GM19043 (cell line): ENCODE data around the gene CASZ1.

Experiments used
- ATAC-seq: cut with Tn5 transposase; IDR thresholded peaks from one replicate; pipeline ENCODE4 v1.9.1; 2021; ENCODE audit warnings: low read depth; ENCODE audit not compliant: unreplicated experiment

Gene CASZ1

DNA sequence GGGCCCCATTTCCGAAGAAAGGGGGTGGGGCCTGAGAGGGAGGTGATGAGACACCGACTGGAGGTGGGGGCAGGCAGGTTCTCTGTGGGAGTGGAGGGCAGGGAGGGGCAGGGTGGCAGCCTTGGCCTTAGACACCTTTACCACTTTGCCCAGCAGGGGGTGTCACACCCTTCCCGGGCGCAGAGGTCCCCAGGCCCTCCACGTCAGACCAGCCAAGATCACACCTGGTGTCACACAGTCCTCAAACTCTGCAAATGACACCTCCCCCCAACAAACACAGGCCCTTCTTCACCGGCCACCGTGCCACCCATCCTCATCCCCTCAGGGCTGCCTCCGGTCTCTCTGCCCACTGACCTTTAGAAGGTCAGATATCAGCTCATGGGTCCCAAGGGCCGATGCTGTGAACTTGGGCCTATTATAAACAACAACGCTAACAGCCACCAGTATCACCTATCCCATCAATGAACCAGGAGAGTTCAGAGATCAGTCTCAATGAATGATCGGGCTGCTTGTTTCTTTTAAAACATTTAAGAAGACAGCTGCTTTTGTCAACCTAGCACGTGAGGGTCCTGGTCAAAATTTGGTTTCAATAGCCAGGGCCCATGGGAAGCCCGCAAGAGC, 103.9 kb downstream of the CASZ1 start:
- ATAC-seq, result no peak

DNA sequence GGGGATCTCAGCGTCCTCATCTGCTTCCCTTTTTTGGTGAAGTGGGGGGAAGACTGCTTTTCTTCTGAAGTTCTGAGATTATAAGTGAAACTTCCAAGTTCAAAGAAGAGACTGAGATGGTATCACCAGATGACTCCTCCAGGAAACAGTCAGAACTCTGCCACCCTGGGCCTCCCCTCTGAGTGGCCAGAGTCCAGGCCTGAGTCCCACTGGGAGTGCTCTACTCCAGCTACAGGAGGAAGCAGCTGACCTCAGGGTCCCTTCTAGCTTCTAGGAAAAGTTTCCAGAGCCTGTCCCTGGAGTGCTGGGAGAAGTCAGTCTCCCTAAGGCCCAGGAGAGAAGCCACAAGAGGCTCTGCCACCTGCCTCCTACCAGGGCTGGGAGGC, 104.7 kb downstream of the CASZ1 start:
- no peak for ATAC-seq

DNA sequence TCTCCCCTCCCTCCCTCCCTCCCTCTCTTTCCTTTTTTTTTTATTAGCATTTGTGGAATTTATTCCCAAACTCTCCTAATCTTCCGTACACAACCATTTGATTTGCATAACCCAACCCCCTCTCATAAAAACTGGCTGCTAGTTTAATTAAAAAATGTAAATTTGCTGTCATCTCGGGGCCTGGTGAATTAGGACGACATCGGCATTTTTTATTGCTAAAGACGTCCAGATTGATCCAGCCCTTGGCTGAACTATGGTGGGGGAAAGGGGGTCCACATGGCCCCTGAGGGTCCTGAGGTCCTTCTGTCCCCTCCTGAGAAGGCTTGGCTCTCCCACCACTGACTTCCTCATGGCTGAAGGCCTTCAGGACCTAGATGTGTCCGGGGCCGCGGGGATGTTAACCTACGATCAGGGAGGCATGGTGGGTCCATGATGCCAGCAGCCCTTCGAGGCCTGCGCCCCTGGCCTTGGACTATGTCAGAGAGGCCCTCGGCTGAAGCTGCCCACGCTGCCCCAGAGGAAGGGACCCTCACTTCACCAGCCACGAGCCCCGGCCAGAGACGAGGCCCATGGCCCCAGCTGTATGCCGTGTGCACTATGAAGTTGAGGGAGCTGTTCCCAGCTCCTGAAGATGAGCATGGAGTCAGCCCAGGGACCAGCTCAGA, 105.2 kb downstream of the CASZ1 start:
- ATAC-seq, result no peak

DNA sequence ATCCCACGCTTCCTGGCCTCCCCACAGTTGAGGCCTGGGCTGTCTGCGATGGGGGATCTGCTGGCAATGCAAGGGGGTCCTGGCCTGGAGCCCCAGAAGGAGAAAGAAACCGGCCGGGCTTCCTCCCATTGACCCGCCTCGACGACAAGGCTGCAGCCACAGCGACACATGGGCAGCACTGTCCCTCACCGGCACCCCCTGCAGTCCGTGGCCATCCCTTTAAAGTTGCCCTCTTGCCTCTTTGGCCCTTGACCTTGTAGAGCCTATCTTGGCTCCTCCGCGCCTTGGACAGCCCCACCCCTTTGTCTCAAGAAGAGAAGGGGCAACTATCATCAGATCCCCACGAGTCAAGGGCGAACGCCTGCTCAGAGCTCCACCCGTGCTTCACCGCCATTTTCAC, 106.0 kb downstream of the CASZ1 start:
- no peak for ATAC-seq

- no peak for ATAC-seq
These were observed 108.0 kb downstream of the CASZ1 start for GRCh38 chr1:10688409-10688786.

DNA sequence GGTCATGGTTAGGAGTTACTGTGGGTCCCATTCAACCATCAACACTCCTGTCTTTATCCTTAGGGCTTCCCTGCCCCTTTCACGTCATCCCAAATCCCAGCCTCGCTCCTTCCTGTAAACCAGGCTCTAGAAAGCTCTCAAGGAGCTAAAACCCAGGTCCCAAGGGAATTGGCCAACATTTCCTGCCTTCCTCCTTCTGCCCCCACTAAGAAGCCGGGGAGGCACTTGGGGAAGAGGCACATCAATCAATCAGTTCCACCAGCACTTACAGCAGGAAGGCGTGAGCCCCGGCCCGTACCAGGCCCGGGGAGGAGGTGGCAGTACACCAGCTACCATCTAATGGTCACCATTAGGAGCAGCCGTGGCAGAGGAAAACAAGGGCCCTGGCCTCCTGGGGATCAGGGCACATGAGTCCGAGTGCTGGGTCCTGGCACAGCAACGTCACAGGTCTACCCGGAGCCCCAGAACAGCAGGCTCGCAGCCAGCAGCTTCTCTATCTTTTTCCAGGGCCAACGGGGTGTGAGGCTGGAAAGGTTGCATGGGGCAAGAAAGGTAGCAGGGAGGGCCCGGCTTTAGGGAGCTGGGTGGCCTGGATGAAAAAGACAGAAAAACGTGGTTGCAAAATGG, 108.6 kb downstream of the CASZ1 start:
- no peak for ATAC-seq

- ATAC-seq, result no peak
These were observed 109.2 kb downstream of the CASZ1 start for GRCh38 chr1:10687251-10687651.

DNA sequence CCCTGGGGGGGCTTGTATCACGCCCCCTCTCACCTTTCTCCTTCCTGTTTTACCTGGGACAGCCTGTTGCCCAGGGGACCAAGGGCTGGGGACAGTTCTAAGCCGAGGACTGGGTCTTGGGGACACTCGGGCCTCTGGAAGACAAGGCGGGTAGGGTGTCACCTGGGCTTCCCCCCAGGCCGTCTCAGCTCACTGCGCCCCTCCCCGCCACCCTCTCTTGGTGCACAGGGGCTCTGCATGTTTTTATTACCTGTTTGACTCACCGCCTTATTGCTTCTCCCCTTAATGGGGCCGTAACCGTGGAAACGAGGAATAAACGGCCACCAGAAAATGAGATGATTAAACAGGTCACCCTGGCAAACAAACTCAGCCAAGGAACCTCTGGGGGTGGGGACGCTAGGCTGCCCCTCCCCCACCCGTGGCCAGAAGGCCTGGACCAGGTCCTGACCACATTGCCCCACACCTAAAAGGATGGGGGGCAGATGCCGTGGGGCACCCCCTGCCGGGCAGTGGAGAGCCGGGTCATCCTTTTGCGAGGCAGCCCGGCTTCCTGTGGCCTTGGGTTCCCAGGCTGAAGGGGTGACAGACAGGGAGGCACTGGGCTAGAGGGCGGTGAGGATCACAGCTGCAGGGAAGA, 109.9 kb downstream of the CASZ1 start:
- ATAC-seq, result no peak

GRCh38 chr1:10685808-10686403, 110.5 kb downstream of the CASZ1 start:
- no peak for ATAC-seq

- ATAC-seq, result no peak
These were observed 111.1 kb downstream of the CASZ1 start for GRCh38 chr1:10685196-10685807.

GRCh38 chr1:10684221-10684620, 112.2 kb downstream of the CASZ1 start:
- no peak for ATAC-seq

DNA sequence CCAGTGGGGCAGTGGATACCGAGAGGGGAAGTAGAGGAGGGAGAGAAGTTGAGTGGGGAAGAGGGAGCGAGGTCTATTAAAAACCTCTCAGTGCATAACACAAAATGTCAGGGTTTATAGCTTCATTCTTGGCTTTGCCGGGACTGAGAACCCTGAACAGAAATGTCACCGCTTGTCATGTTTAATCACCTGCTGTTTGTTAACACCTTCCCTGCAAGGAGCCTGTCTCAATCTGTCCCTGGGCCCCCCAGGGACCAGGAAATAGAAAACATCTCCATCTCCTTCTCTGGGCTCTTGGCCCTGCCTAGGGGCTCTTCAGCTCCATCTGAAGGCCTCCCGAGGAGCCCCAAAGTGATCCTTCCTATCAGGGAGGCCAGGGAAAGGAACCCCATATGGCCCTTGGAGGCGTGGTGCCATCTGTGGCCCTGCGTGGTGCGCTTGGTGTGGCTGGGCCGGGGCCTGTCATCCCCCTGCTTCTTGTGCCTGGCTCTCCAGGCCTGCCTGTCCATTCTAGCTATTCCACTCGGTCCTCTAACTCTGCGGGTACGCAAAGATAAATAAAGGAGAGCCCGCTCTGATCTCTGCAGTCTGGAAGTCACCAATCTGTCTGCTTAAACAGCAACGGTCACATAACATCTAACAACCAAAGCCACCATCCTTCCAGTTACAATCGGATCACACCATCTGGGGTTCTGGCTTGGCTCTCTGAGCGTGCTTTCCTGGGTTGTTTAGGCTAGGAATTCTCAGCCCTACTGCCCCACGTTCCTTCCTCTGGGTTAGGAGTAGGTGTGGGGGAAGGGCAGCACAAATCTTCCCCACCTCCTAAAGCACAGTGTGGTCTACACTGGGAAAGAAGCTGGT, 113.8 kb downstream of the CASZ1 start:
- ATAC-seq, result no peak

- no peak for ATAC-seq
These were observed 114.4 kb downstream of the CASZ1 start for GRCh38 chr1:10682108-10682445.

DNA sequence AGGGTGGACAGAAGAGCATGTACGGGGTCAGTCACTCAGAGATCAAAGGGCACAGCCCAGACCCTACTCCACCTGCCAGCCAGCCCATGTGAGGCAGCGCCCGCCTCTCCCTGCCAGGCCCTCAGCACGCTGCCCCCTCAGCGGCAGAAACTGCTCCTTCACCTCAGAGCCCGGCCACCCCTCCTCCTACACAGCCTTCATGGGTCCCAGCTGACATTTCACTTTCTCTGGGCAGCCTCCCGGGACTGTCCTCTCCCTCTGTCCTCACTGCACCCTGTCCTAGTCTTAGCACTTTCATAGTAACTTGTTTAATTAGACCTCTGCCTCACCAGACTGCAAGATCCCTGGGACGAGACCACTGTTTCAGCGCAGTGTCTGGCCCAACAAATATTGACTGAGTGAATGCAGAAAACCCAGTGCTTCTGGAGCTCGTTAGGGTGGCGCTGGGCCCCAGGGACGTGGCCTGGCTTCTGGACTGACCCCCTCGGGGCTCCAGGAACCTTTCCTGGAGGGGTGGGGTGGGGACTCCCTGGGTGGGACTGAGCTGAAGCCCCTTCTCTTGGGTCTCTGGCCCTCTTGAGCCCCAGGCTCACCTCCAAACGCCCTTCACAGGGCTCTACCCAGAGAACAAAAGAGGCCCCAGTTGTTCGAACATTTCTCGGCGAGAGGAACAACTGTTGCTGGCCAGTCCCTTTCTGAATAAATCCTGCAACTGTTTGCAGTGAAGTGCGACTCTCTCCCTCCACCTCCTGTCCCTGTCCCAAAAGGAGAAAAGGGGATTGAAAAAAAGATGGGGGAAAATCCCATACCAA, 114.9 kb downstream of the CASZ1 start:
- no peak for ATAC-seq

DNA sequence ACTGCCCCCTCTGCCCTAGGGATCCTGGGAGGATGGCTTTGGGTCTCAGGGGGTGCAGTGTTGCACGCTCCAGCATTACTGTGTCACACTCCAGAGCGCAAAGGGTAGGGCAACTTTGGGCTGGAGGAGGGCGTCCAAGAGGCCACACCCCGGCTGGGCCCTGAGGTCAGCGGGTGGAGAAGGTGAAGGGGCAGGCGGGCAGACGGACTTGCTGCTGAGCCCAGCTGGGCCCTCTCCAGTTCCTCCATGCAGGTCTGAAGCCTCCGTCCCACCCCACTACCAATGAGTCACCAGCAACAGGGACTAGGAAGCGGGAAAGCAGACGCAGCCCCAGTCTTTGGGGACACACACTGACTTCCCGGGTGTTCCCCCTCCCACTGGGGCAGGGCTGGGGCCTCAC, 116.0 kb downstream of the CASZ1 start:
- ATAC-seq, result no peak

GRCh38 chr1:10679496-10680220, 116.8 kb downstream of the CASZ1 start:
- ATAC-seq, result no peak

DNA sequence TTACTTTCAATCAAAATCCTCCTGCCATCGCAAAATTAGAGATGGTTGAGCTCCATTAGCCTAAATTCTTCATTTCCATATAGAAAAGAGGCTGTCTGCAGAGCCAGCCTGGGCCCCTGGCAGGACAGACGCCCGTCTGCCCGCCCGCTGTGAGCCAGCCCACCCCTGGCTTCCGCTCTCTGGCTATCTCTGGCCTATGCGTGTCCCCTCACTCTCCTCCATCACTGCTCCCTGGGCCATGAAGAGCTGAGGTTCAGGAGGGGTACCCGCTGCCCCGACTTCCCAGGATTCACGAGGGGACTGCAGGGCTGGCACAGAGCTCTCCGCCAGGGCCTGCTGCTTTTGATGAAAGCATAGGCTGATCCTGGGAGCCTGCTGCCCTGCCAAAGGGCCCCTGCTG, 117.6 kb downstream of the CASZ1 start:
- ATAC-seq, result no peak

- no peak for ATAC-seq
These were observed 118.0 kb downstream of the CASZ1 start for GRCh38 chr1:10678402-10678801.
